SH-SY5Y (cell line): ENCODE measurements around the gene NR3C1.

Experiments used
- GATA2 ChIP-seq: IDR thresholded peaks from 2 replicates; pipeline ENCODE4 v1.6.1; 2011; ENCODE audit warnings: mild to moderate bottlenecking, low read depth, low read length
- GATA3 ChIP-seq: IDR thresholded peaks from 2 replicates; pipeline ENCODE4 v1.6.1; 2011; ENCODE audit warnings: low read depth, mild to moderate bottlenecking, low read length, moderate library complexity

DNA sequence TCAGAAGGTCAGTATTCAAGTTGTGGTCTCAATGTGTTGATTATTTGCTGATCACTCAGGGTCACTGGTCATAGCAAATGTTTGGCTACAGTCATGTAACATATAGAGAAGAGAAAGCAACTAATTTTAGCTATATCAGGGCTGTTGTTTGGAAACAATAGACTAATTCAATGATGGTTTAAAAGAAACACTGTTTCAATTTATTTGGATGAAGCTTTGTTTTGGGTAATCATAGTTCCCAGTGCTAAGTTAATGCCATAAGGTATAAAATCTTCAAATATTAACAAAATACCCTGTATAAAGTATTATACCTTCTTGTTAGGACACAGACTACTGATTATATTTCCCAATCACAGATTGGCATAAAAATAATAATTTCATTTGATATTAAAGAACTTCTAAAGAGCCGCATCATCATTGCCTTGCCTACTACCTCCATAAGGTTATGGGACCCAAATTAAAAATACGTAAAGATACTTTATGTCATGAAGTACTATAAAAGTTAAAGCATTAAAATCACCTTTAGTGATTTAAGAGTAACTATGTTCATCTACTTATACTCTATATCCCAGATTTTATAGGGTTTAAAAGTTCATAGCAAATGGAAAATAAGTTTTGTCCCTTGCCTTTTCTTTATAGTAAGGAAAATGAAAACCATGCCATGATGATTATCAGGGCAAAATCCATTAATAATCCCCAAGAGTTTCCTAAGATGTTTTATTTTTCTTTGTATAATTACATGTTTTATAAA, 6.0 kb downstream of the NR3C1 start:
- TF ChIP-seq GATA2 (no peak), GATA3 (no peak)
